HG03558 (cell line): Measurements from ENCODE around the gene MEG3.

Experiments
- ATAC-seq: cut with Tn5 transposase; IDR thresholded peaks from one replicate; pipeline ENCODE4 v1.9.1; 2021; ENCODE audit warnings: moderate number of reproducible peaks; ENCODE audit not compliant: unreplicated experiment; ENCODE audit errors: extremely low read depth

Gene MEG3

DNA sequence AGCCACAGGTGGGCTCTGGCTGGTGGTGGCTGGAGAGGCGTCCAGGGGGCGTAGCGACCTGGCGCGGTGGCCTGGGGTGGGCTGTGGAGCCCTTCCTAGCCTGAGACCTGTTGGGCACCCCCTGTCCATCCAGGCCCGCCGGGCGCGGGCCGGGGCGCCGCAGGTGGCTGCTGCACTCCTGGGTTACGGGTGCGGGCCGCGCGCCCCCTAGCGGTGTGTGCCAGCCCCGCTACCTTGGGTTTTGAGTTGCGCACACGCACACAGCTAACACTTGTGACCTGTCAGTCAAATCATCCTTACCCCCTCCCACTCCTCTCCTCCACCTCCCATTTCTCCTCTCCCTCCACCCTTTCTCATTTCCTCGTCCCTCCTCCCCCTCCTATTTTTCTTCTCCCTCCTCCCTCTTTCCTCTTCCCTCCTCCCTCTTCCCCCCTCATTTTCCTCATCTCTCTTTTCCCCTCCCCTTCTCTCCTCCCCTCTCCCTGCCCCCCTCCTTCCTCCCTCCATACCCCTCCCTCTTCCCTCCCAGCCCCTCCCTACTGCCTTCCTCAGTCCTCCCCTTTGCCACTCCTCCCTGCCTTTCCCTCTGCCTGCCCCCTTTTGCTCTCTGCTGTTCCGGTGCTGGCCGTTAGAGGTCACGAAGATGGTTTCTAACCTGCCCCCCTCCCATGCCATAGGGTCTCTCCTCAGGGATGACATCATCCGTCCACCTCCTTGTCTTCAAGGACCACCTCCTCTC, 2.3 kb downstream of the MEG3 start:
- ATAC-seq: no peak

DNA sequence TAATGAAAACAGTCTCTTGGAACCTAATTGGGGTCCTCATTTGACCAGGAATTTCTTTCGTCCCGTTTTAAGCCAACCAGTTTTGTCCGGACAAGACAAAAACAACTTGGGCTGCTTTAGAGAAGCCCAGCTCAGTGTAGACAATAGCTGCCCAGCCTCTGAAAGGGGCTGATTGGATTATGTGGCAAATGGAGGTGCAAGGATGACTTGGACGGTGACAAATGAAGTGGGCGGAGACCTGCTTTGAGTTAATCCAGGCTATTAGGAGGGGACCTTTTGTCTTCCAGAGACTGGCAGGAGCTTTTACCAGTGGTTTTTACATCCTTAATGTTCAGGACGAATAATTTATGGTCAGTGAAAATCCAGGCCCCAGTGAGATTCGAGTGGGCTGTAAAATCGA, 4.8 kb downstream of the MEG3 start:
- no peak for ATAC-seq

DNA sequence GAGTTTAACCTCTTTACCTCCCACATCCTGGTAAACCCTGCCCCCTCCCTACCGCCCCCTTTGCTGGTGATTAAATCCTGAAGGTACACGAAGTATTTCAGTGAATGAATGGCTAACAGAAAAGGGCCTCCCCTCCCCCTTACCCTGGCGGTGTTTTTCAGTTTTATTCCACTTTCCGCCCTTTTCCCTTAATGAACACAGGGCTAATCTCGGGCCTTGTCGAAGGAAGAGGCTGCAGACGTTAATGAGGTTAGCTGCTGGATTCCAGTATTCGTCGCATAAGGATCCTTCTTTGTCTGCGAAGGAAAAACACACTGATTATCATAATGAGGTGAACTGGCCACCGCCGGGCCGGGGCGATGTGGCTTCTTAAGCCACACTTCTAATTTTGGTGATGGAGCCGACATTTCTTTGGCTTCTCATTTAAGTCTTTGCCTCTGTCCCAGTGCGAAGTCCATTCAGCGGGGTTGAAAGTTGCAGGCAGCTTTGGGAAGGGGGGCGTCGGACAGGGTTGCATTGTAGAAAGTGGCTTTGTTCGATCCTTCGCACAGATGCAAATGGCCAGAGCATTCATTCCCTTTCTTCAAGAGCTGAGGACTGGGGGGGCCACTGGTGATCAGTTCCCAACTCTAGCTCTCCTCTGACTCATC, 6.5 kb downstream of the MEG3 start:
- ATAC-seq: no peak

DNA sequence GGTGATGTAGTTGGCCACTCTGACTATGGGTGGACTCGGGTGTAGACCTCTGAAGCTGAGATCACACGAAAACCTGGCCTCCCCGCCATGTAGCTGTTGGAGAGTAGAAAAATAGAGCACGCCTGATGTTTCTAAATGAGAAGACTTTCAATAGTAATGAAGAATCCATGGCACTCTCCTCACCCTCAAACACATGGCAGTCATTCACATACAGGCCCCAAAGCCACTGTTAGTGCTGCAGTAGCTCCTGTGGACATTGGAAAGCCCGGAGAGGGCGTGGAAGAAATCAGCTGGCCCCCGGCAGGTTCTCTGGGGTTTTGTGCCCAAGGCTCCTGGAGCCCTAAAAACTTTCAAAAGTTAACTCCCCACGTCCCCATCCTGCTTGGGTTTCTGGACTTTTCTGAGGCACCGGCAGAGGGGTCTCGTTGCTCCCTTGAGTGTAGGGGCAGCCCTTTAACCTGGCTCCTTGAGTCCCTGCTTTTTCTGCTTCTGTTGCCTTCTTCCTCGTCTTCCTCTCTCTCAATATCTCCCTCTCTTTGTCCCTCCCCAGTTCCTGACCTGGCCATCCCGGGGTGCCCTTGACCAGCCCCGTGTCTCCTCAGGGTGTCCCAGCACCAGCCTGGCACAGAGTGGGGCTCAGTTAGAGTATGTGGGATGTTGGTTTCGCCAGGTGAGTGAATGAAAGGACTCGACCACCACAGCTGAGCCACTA, 8.3 kb downstream of the MEG3 start:
- no peak for ATAC-seq

DNA sequence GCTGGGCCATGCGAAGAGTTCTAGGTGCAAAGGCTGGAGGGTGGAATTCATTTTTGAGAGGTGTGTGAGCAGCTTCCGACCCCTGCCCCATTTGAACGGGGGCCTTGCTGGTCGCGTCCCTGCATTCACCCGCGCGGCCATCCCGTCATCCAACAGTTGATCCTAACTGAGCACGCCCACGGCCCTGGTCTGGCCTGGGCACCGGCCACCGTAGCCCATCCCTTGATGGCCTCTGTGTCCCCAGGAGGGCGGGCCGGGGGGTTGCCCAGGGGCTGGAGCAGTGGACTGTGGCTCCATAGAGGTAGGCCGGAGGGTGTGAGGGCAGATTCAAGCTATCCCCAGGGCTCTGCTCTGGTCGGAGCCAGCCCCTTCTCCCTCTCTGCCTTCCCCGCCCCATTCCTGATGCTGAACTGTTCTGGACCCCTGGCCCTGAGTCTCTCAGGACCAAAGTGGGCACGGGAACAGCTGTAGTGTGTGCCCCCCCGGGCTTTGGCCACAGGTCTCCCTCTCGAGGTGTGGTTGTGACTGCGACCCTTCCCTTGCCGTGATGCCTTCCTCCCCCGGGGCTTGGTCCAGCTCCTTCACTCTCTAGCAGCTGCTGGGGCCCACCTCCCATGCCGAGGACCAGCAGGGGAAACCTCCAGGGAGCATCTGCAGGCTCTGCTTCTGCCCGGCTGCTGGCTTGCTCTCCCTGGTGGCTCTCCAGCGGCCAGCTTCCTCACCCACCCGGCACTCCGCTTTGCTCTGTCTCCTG, 9.1 kb downstream of the MEG3 start:
- no peak for ATAC-seq

DNA sequence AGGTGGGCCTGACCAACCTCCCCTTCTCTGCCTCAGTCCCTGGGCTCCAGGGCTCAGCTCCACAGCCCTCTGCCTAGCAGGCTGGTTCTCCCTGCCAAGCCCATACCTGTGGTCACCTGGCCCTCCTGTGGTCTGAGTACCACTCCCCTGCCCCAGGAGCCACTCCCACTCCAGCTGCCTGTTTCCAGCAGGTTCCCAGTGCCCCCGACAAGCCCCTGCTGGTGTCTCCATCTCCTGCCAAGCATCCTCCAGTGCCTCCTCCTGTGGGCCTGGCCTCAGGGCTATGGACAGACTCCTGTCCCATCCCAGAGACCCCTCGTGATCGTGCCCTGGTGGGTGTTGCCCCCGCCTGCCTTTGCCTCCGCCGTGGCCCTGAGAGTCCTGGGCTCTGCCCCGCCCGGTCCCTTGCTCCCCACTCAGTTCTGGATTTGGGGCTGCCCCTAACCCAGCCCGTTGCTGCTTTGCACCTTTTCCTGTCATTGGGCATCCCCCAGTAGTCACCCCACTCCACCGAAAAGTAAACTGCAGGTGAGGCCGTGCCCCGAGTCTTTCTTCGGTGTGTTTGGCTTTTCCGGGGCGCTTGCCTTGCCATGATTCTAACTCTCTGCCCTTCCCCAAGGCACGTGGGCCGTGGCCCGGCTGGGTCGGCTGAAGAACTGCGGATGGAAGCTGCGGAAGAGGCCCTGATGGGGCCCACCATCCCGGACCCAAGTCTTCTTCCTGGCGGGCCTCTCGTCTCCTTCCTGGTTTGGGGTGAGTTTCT, 9.8 kb downstream of the MEG3 start:
- no peak for ATAC-seq

DNA sequence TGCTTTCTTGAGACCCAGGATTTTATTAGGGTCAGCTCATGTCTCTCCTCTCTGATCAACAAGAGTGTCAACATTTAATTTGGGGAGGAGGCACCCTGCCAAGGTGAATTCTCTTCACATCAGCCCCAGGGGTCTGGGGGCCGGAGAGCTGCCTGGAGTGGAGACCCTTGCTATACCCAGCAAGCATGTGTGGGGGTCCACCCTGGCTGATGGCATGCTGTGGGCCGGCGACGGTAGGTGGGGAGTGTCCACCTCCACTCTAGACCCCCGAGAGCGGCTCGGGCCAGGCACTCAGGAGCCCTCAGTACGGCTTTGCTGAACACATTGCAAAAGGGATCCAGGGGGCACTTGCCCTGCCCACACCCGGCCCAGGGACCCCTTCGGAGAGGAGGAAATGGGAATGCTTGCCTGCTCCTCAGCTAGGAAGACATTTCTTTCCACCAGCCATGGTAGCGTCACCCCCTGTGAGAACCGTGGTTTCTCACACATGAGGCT, 10.4 kb downstream of the MEG3 start:
- no peak for ATAC-seq

DNA sequence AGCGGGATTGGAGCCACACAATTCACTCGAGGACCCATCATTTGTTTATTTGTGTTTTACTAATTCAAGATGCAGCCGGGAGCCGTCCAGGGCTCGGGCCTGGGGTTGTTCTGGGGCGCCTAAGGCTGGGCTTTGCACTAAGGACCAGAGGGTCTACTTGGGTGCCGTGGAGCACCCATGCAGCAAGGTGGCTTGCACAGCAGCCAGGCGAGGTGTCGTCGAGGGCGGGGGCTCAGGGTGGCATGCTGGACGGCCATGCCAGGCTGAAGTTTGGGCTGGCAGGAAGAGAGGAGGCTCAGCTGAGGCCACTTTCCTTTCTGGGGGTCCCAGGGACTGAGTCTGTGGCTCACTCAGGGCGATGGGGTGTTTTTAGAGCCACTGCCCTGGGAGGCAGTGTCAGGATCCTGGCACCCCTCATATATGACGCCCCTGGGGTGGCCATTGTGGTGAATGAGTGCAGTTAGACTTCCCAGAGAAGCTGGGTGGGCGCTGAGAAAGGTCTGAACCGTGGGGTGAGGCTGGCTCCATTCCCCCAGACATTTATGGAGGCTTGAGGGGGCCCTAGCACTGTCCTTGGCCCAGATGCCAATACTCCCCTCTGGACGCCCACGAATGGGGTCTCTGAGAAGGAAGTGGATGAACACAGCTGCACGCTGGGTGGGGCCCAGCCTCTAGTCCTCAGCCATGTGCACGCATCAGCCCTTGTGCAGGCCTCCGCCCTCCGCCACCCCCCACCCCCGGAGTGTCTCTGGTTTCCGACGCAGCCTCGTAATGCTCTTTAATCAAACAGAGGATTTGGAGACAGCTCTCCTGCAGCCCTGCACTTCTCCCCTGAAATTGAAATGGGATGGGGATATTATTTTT, 11.3 kb downstream of the MEG3 start:
- ATAC-seq: no peak

DNA sequence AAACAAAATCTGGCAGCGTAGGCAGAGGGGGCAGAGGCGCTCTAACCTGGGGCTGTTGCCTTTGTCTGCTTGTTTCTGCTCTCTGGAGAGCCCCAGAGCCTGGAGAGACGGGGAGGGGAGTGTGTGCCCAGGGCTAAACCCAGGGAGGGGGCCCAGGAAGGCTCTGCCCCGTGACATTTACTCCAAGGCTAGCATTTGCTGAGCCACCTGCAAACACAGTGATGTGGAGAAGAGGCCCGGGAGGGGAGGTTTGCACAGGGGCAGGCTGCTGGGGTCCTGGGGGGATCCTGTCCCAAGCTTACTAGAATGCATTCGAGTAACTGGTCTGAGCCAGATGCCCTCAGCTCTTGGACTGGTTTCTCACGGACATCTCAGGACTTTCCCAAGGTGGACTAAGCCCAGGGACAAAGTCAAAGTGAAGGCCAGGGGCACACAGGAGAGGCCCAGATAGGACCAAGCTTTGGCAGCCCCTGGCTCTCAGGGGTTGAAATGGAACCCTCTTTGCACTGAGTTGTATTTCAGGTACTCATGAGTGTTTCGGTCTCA, 12.0 kb downstream of the MEG3 start:
- ATAC-seq: no peak

DNA sequence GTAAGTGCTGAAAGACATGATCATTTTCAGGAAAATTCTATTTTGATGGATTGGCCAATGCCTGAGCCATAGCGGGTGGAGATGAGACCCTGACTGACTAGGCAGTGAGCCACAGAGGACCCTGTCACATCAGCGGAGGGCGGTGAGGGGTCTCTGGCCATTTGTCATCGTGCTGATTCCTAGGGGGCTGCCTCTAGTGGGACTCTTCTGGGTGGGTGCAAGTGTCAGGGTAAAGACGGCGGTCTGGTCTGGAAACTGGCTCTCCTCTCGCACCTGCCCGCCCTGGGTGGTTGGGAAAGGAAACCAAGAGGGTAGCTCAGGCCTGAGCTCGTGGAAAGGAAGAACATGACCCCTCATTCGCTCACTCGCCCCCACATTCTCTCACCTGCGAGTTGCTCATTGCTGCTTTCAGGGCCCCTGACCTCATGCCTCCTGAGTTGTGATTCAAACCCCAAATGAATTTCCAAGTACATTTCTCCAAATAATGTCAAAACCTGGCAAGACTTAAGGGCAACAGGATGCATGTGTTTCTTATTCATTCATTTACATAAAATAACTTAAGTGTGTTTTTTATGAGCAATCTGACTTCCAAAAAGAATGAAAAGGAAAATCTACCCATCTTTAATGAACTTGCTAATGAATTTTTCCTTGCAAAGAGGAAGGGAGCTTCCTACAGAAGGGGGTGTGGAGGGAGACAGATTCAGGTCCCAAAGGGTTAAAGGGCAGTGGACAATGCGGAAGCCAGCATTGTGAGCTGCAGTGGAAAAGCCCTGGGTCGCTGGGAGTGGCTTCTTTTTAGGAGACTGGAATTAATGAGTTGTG, 12.8 kb downstream of the MEG3 start:
- no peak for ATAC-seq

DNA sequence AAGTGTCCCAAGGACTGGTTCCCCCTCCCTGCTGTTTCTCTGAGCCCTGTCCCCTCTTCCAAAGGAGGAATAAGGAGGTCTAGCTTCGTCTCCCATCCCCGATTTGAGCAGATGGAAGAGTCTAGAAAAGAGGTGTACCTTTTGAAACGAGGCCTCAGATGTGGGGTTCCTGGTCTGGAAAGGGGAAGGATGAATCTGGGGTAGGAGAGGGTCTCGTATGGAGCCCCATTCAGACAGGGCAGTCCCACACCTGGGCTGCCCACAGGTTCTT, 13.3 kb downstream of the MEG3 start:
- no peak for ATAC-seq

DNA sequence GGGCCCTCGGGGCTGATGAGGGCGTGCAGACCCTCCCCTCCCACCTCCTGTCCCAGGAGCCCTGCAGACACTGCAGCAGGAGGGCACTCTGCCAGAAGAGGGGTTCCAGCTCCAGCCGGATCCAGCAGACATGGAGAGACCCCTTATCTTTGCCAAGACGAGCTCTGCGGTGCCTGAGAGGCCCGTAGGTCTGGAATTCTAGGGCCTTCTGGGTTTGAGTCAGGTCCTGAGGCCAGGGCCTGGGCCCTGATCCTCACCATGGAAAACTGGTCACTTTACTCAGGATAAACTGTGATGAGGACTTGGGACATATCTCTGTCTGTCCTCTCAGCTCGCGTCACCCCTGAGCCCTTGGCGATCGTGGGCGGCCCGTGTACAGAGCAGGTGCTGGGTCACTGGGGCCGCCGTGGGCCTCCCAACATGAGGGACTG, 13.8 kb downstream of the MEG3 start:
- ATAC-seq: no peak

DNA sequence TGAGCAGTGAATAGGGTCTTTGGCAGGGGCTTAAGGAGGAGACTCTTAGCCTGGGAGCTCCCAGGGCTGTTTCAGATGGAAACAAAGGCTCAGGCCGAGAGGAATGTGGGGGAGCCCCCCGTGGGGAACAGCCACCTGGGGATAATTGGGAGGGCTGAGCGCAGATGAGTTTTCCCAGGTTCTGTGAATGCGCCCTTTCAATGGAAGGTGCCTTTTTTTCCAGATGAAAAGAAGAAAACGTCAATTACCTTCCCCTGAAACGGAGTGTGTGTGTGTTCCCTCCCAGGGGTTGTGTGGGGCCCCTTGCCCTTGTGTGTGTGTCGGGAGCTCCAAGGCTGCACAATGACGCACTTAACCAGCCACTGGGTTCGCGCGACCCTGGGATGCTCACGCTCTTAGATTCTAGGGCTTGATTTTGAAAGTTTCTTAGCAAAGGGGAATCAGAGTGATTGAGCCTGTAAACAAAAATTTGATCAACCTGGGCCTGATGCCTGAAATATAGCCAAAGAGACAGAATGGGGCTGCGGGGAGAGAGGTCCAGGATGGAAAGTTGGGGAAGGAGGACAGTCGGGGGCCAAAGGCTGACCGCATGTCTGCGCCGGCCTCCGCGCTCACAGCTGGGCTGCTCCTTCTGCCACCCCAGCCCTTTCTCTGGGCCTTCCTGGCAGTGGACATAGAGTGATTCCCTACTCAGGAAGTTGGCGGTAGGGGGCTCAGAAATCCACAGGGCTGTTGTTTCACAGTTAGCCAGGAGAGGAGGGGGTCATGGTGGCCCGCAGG, 14.6 kb downstream of the MEG3 start:
- ATAC-seq: no peak

DNA sequence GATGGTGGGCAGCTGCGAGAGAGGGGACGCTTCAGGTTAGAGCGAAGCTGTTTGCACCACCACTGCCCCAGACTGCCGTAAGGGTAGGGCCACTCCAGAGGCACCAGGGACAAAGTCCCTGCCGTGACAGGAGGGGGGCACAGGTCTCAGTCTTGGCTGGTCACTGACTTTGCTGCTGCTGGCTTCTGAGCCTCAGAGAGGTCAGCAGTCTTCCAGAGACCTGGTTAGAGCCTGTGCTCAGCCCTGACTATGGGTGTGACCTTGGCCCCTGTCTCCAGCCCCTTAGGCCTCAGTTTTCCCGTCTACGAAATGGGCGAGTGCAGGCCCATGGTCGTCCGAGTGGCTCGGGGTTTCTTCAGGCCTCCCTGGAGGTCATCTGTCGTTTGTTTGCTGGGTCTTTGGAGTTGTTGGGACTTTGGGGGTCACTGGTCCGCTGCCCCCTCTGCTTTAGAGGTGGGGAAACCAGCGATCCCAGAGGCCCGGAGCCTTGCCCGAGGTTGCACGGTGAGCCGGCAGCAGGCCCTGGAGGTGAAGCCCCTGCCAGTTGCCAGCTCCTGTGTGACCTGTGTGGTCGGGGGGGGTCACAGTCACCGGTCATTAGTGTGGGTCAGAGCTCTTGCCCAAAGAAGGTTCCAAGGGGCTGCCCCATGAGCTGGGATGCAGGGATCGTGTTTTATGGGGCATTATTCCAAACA, 15.3 kb downstream of the MEG3 start:
- no peak for ATAC-seq

DNA sequence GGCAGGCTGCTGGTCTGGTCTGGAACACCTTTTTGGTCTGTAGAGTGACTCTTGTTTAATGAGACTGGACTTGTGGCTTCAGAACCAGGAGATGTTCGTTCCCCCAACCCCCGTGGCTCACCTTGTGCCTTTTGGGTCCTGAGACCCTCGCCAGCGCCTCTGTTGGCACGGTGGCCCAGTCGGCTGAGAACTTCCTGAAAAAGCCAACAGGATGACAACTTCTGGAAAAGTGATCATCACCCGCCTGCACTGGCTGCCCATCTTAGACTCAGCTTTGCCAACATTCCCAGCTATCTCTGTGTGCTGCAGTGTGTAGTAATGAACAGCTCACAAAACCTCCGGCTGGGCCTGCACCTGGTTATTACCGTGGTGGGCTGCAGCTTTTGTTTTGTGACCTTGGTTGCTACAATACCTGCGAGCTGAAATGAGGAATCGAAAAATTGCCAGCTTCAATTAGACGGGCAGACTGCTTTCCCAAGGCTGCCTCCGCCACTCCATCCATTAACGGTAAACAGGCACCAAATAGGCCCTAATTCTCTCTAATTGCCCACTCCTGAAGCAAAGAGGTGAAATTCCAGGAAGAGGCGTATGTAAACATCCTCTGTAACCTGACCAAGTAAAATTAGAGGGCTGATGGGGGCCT, 16.0 kb downstream of the MEG3 start:
- ATAC-seq: no peak

DNA sequence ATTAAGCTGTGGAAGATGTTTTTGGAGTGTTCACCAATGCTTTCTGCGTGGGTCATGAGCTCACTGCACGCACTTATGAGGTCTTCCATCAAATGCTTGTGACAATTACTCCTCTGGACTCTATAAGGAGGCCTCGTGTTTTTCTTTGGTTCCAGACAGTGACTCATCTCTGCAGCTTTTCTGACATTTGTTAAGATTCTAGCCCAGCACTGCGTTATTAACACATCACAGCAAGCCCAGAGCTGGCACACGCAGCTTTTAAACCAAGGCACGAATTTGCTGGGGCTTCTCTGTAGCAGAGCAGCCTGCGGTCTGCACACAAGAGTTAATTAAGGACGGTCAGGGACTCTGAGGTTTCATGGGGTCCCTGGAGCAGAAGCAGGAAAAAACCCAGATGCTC, 16.9 kb downstream of the MEG3 start:
- no peak for ATAC-seq
